HG03469 (cell line): ENCODE data around the gene OXTR.

Source experiments
- ATAC-seq: cut with Tn5 transposase; IDR thresholded peaks from one replicate; pipeline ENCODE4 v1.9.1; 2021; ENCODE audit warnings: mild to moderate bottlenecking, moderate library complexity, moderate number of reproducible peaks; ENCODE audit not compliant: unreplicated experiment

OXTR gene

GRCh38 chr3:8767667-8768363 lies 1.6 kb downstream of the OXTR start:
- ATAC-seq = no peak

DNA sequence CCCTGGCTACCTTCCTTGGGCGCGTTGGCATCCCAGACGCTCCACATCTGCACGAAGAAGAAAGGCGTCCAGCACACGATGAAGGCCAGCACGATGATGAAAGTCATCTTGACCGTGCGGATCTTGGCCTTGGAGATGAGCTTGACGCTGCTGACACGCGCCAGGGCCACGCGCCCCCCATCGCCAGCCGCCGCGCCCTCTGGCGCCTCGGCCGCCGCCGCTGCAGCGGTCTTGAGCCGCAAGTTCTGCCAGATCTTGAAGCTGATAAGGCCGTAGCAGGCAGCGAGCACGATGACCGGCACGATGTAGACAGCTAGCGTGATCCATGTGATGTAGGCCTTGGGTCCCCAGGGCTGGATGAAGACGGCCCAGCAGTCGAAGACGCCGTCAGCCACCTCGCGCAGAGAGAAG lies 2.2 kb downstream of the OXTR start:
- no peak for ATAC-seq

DNA sequence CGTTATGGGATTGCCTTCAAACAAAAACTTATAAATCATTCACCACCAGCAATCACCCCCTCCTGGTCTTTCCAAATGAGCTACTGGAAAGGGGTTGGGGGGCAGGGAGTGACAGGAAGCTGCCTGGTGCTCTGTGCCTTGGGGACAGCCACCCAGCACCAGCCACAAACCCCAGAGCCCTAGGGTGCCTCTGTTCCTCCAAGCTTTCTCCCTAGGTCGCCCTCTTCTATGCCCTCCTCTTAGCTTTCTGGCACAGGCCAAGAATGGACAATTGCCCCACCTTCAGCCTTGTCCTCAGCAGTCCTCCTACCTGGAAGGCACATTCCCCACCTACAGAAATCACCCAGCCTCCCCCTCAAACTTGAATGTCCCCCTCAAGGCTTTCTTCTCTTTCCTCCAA lies 3.3 kb downstream of the OXTR start:
- ATAC-seq = no peak

- ATAC-seq = no peak
These were observed 3.9 kb downstream of the OXTR start for GRCh38 chr3:8765528-8765927.

- no peak for ATAC-seq
These were observed 4.9 kb downstream of the OXTR start for GRCh38 chr3:8764528-8764927.

GRCh38 chr3:8762607-8763377 lies 6.6 kb downstream of the OXTR start:
- no peak for ATAC-seq

GRCh38 chr3:8761866-8762265 lies 7.5 kb downstream of the OXTR start:
- ATAC-seq = no peak

DNA sequence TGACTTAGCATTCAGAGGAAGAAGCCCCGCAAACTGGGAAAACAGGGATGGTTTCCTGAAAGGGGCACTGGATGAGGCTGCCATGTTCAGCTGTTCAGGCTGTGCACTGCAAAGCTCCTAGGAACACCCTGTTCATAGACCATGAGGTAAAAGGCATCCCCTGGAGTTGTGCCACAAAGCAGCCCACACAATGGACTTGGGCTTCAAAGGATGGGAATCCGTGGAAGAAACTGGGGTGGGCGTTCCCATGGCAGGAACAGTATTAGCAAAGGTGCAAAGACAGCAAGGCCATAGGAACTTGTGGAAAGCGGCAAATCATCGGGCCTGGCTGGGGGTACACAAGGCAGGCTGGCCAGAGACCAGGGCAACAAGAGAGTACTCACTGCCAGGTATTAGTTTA lies 8.9 kb downstream of the OXTR start:
- ATAC-seq = no peak

- ATAC-seq = no peak
These were observed 9.3 kb downstream of the OXTR start for GRCh38 chr3:8760091-8760490.

- ATAC-seq = no peak
These were observed 10.2 kb downstream of the OXTR start for GRCh38 chr3:8759038-8759707.

DNA sequence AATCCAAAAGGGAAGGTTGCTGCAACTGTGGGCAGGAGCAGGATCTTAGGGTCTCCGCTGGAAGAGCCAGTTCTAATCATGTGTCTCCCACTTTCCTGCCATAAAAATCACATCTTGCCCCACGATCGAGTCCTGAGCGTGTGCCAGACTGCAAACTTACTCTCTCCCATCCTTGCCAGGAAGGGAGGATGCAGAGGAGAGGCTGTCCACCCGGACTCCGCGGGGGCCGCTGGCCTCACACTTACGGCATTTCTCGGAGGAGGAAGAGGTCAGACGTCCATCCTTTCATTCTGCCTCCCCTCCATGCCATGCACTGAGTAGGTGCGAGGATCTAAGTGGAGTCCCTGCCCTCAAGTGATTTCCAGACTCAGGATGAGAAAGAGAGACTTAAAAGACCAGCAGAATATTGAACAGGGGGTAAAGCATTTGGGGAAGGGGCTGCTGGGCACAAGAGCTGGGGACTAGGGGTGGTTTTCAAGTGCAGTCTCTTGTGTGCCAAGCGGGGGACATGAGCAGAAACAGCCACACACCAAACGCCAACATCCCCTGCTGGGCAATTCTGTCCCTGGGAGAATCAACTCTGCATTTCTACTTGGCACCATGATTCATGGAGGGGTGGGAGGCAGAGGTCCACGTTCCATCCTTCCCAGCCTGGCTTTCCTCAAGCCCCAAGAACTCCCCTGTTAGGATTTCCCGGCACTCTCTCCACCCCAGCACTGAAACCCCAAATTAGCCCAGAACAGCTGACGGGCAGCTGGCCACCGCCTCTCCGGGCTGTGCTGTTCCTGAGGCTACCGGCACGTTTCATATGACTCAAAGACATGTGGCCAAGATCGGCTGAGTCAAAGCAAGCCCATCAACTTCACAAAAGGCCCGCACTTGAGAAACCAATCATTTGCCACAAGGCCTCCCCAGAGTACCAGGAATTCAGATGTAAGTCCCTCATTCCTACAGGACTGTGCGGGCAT lies 11.6 kb downstream of the OXTR start:
- no peak for ATAC-seq

DNA sequence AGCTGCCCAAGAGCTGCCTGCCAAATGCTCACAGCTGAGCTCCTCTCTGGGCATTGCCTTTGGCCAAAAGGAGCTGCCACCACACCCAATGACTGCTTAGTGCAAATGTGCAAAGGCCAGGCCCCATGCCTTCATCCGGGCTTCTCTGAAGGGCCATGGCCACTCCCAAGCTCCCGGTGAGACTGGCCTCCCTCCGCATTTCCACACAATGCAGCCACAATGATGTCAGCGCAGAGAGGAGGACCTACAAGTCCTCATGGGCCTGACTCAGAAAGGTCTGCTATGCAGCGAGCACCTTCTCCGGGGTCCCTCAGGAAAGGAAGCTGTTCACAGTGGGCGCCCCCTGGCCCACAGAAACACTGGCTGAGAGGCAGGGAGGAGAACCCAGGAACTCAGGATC lies 12.7 kb downstream of the OXTR start:
- no peak for ATAC-seq

- ATAC-seq = no peak
These were observed 13.7 kb downstream of the OXTR start for GRCh38 chr3:8755564-8756237.

GRCh38 chr3:8755097-8755496 lies 14.3 kb downstream of the OXTR start:
- no peak for ATAC-seq

- no peak for ATAC-seq
These were observed 16.6 kb downstream of the OXTR start for GRCh38 chr3:8752832-8753231.

- no peak for ATAC-seq
These were observed 20.1 kb downstream of the OXTR start for GRCh38 chr3:8749316-8749715.

DNA sequence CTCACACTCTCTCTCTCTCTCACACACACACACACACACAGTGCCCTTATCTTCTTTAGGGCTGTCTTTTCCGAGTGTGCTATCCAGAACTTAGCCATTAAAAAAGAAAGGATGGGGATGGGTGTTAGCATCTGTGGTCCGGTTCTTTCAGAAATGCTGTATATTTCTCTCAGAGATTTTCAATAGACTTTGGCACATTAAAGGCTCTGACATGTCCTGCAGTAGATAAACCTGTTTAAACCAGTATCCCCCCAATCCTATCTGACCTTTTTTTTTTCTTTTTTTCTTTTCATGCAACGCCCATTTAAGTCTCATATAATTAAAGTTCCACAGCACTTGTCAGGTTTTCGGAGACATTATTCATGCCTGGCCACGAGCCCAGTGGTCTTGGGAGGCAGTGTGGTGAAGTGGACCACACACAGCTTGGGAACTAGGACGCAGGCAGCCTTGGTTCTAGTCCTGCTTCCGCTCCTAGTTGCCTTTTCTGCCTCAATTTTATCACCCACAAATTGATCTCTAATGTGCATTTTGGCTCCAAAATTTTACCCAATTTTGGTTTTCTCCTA lies 22.6 kb downstream of the OXTR start:
- ATAC-seq = no peak

DNA sequence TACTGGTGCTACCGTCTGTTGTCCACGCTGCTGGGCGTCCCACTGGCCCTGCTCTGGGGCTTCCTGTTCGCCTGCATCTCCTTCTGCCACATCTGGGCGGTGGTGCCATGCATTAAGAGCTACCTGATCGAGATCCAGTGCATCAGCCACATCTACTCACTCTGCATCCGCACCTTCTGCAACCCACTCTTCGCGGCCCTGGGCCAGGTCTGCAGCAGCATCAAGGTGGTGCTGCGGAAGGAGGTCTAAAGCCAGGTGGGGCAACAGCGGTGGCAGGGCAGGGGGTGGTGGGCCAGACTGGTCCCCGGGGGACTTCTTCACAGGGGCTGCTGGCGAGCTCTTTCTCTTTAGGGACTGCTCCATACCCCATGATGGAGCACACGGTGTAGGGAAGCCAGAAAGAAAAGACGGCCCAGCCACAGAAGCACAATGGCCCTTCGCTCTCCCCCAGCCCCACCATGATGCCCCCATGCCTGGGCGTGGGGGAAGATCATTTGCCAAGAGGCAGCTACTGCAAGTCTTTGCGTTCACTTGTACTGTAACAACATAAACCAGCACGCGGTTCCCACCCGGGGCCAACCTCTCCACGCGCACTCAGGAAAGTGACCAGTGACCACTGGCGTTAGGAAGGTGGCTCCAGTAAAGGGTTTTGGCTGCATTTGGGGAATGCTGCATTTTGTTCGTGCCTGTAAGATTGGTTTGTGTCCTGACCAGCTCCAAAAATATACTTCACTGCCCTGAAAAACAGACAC lies 23.6 kb downstream of the OXTR start:
- no peak for ATAC-seq

DNA sequence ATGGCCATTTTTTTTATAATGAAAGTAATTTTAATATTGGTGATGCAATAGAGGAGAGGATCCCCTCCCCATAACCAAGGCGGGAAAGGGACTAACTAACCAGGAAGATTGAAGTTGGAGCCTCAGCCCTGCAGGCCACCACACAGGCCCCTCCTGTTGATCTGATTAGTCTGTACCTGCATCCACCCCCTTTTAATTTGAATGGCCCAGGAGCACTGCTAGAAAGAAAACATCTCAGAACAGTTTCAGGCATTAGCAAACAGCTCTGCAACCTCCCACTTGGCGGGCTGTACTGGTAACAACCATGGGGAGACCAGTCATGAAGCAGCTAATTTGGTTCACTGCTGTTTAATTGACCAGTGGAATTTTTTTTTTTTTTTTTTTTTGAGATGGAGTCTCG lies 25.5 kb downstream of the OXTR start:
- ATAC-seq = no peak
